ENCODE measurements around the gene TRHDE.

DNA sequence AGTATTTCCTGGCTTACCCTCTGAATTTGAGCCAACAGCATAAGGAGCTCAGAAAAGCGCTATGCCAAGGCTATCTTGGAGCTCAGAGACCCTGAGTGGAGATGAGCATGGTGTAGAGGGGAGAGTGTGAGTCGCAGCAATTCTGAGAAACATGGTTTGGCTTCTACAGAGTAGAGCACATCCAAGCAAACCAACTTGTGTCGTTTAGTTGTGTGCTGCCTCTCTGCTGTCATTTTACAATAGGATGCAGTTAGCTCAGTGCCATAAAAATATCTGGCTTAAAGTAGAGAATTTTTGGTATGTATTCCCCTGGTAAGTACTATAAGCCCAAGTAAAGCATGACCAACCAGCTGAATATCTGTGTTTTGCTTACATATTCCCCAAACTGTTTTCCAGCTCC is 249.2 kb downstream of the TRHDE start:
- TF ChIP-seq, protein P1, sequence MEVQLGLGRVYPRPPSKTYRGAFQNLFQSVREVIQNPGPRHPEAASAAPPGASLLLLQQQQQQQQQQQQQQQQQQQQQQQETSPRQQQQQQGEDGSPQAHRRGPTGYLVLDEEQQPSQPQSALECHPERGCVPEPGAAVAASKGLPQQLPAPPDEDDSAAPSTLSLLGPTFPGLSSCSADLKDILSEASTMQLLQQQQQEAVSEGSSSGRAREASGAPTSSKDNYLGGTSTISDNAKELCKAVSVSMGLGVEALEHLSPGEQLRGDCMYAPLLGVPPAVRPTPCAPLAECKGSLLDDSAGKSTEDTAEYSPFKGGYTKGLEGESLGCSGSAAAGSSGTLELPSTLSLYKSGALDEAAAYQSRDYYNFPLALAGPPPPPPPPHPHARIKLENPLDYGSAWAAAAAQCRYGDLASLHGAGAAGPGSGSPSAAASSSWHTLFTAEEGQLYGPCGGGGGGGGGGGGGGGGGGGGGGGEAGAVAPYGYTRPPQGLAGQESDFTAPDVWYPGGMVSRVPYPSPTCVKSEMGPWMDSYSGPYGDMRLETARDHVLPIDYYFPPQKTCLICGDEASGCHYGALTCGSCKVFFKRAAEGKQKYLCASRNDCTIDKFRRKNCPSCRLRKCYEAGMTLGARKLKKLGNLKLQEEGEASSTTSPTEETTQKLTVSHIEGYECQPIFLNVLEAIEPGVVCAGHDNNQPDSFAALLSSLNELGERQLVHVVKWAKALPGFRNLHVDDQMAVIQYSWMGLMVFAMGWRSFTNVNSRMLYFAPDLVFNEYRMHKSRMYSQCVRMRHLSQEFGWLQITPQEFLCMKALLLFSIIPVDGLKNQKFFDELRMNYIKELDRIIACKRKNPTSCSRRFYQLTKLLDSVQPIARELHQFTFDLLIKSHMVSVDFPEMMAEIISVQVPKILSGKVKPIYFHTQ (CRISPR knock-in tag; IDR thresholded peaks at IDR 0.05), result no peak
- TF ChIP-seq IRF1 (CRISPR knock-in tag; IDR thresholded peaks at IDR 0.05) (no peak), CREB1 (CRISPR knock-in tag; IDR thresholded peaks at IDR 0.05) (no peak), HMGXB4 (CRISPR knock-in tag; IDR thresholded peaks at IDR 0.05) (no peak), GABPB1 (CRISPR knock-in tag; IDR thresholded peaks at IDR 0.05) (no peak), CBFB (CRISPR knock-in tag; IDR thresholded peaks at IDR 0.05; ENCODE audit: low read depth) (no peak), ZNF396 (CRISPR knock-in tag; IDR thresholded peaks at IDR 0.05; ENCODE audit: borderline replicate concordance) (no peak), ATF3 (CRISPR knock-in tag; conservative IDR thresholded peaks at IDR 0.05) (no peak), ZNF121 (CRISPR knock-in tag; IDR thresholded peaks at IDR 0.05) (no peak), IRF2 (CRISPR knock-in tag; IDR thresholded peaks at IDR 0.05; ENCODE audit: borderline replicate concordance, low read depth) (no peak), ATF6 (CRISPR knock-in tag; IDR thresholded peaks at IDR 0.05) (no peak), MAX (CRISPR knock-in tag; IDR thresholded peaks at IDR 0.05) (no peak), FOXP1 (CRISPR knock-in tag; IDR thresholded peaks at IDR 0.05; ENCODE audit: borderline replicate concordance) (no peak)
- TF ChIP-seq, protein P2, sequence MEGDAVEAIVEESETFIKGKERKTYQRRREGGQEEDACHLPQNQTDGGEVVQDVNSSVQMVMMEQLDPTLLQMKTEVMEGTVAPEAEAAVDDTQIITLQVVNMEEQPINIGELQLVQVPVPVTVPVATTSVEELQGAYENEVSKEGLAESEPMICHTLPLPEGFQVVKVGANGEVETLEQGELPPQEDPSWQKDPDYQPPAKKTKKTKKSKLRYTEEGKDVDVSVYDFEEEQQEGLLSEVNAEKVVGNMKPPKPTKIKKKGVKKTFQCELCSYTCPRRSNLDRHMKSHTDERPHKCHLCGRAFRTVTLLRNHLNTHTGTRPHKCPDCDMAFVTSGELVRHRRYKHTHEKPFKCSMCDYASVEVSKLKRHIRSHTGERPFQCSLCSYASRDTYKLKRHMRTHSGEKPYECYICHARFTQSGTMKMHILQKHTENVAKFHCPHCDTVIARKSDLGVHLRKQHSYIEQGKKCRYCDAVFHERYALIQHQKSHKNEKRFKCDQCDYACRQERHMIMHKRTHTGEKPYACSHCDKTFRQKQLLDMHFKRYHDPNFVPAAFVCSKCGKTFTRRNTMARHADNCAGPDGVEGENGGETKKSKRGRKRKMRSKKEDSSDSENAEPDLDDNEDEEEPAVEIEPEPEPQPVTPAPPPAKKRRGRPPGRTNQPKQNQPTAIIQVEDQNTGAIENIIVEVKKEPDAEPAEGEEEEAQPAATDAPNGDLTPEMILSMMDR (IDR thresholded peaks at IDR 0.05), result no peak
